HG03457 (cell line): ENCODE results near the gene UGT1A9.
"Not testable (repeated sequence)": the region's sequence is repeated elsewhere in the genome, so short reads cannot be mapped to it uniquely, and the experiment has no call there.

Experiments
- ATAC-seq: cut with Tn5 transposase; IDR thresholded peaks from one replicate; pipeline ENCODE4 v1.9.1; 2021; ENCODE audit warnings: moderate number of reproducible peaks; ENCODE audit not compliant: unreplicated experiment

UGT1A9 gene

GRCh38 chr2:233671290-233672161 lies at the start of gene UGT1A9:
Gene UGT1A9, plus strand, starts transcription at chr2:233671898. Its CDS starts 37 bp downstream, at chr2:233671935.
- ATAC-seq, result no peak

GRCh38 chr2:233627331-233628025 lies 44.2 kb upstream of the UGT1A9 start:
- ATAC-seq, result no peak

GRCh38 chr2:233636306-233636705 lies 35.4 kb upstream of the UGT1A9 start, which contains the start of gene UGT1A10:
Gene UGT1A10, plus strand, starts transcription at chr2:233636448. Its CDS starts 75 bp downstream, at chr2:233636523.
- ATAC-seq, result not testable (repeated sequence)

GRCh38 chr2:233638836-233639235 lies 32.9 kb upstream of the UGT1A9 start:
- no peak for ATAC-seq

- ATAC-seq, result no peak
Measured at GRCh38 chr2:233639860-233640259, 31.8 kb upstream of the UGT1A9 start.

- no peak for ATAC-seq
Measured at GRCh38 chr2:233643128-233643527, 28.6 kb upstream of the UGT1A9 start.

- not testable (repeated sequence) for ATAC-seq
Measured at GRCh38 chr2:233646033-233646432, 25.7 kb upstream of the UGT1A9 start.

- no peak for ATAC-seq
Measured at GRCh38 chr2:233650981-233651380, 20.7 kb upstream of the UGT1A9 start.

- ATAC-seq, result no peak
Measured at GRCh38 chr2:233651430-233651829, 20.3 kb upstream of the UGT1A9 start.

- no peak for ATAC-seq
Measured at GRCh38 chr2:233654501-233654900, 17.2 kb upstream of the UGT1A9 start.

- no peak for ATAC-seq
Measured at GRCh38 chr2:233655043-233655442, 16.7 kb upstream of the UGT1A9 start.

- not testable (repeated sequence) for ATAC-seq
Measured at GRCh38 chr2:233655943-233656342, 15.8 kb upstream of the UGT1A9 start.

GRCh38 chr2:233656443-233656842 lies 15.3 kb upstream of the UGT1A9 start:
- ATAC-seq, result no peak

GRCh38 chr2:233658610-233659009 lies 13.1 kb upstream of the UGT1A9 start:
- ATAC-seq, result no peak

- no peak for ATAC-seq
Measured at GRCh38 chr2:233663911-233664310, 7.8 kb upstream of the UGT1A9 start.

- no peak for ATAC-seq
Measured at GRCh38 chr2:233668605-233669260, 3.0 kb upstream of the UGT1A9 start.

- ATAC-seq, result no peak
Measured at GRCh38 chr2:233672886-233673285, 1.2 kb downstream of the UGT1A9 start.

GRCh38 chr2:233673896-233674295 lies 2.2 kb downstream of the UGT1A9 start:
- no peak for ATAC-seq

GRCh38 chr2:233674314-233674713 lies 2.6 kb downstream of the UGT1A9 start:
- ATAC-seq, result no peak

GRCh38 chr2:233674995-233675394 lies 3.3 kb downstream of the UGT1A9 start:
- no peak for ATAC-seq

GRCh38 chr2:233676046-233676445 lies 4.3 kb downstream of the UGT1A9 start:
- ATAC-seq, result no peak
